ENCODE measurements around the gene PMIS2.

PMIS2 gene

GRCh38 chr19:35633727-35634440 is 47.9 kb downstream of the PMIS2 start:
- no peak for DNase-seq

- no peak for DNase-seq
These were observed 50.7 kb downstream of the PMIS2 start for GRCh38 chr19:35636651-35637050.
